ENCODE data around the gene CRHR1.

Gene CRHR1

DNA sequence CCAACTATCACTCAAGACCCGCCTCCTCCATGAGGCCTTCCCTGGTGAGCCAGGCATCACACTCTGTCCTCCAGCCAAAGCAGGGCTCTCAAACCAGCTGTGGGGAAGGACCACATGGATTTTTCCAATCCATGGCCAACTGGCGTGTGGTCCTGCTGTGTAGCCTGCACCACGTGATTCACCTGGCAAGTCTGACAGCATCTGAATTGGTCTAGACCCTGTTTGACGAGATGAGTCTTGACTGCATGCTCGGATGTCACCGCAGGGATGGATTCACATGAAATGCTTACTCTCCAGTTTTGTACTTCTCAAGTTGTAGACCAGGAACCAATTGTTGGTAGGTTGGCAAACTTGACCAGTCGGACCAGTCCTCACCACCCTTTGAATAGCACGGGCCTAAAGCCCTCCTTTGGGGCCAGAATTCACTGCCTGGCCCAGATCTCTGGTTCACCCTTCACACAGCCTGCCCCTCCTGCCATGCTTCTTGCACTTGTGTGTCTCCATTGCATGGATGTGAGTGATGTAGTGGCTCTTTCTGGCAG is 9.9 kb downstream of the CRHR1 start:
- peaks cover 9 to 65% (median 42%) of the 10 kb centered on the region in 5 donors for H3K27me3 ChIP-seq (ENCODE audit: control insufficient read depth in 5 of 5, insufficient read depth in 4 of 5, low read length in 5 of 5)
- no peaks in the 10 kb centered on the region for H3K36me3 ChIP-seq (ENCODE audit: control insufficient read depth in 5 of 5, insufficient read depth in 5 of 5, low read length in 5 of 5)

DNA sequence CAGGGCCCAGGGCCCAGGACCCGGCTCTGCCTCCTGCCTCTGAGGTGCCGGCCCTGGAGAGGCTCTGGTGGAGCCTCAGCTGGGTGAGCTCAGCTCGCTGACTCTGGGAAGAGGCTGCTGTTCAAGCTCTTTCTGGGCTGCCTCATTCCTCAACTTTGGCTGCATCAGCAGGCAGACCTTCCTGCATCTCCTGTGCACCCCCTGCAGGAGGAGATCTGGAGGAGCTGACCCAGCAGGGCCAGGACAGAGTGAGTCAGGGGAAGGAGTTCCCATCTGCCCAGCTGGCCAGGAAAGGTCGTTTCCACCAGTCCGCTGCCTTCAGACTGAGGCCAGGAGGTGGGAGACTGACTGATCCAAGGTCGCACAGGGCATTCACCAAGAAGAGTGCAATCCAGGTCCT is 10.7 kb downstream of the CRHR1 start:
- Histone ChIP-seq H3K36me3 (ENCODE audit: control insufficient read depth in 5 of 5, insufficient read depth in 5 of 5, low read length in 5 of 5) (no peaks in the 10 kb centered on the region), H3K27ac (ENCODE audit: low read depth, low read length) (no peak overlapping the region), H3K4me3 (ENCODE audit: low read depth in 1 of 5, low read length in 5 of 5) (no peak overlapping the region), H3K27me3 (ENCODE audit: control insufficient read depth in 5 of 5, insufficient read depth in 4 of 5, low read length in 5 of 5) (peaks cover 9 to 65% (median 49%) of the 10 kb centered on the region in 5 donors), H3K9me3 (ENCODE audit: control insufficient read depth in 5 of 5, low read length in 5 of 5) (no peaks in the 10 kb centered on the region), H3K9ac (ENCODE audit: low read length in 5 of 5) (no peak overlapping the region), H3K4me1 (ENCODE audit: control insufficient read depth in 5 of 5, insufficient read depth in 5 of 5, low read length in 5 of 5) (no peaks in the 10 kb centered on the region)

More for the DNA sequence above, 9.9 kb downstream of the CRHR1 start:
- H3K4me3 ChIP-seq (ENCODE audit: low read depth in 1 of 5, low read length in 5 of 5) = no peak overlapping the region
- no peak overlapping the region for H3K9ac ChIP-seq (ENCODE audit: low read length in 5 of 5)
- H3K27ac ChIP-seq (ENCODE audit: low read depth, low read length) = no peak overlapping the region
- no peaks in the 10 kb centered on the region for H3K4me1 ChIP-seq (ENCODE audit: control insufficient read depth in 5 of 5, insufficient read depth in 5 of 5, low read length in 5 of 5)
- no peaks in the 10 kb centered on the region for H3K9me3 ChIP-seq (ENCODE audit: control insufficient read depth in 5 of 5, low read length in 5 of 5)

- Histone ChIP-seq H3K27ac (ENCODE audit: low read depth, low read length) (no peak overlapping the region), H3K9me3 (ENCODE audit: control insufficient read depth in 5 of 5, low read length in 5 of 5) (no peaks in the 10 kb centered on the region), H3K27me3 (ENCODE audit: control insufficient read depth in 5 of 5, insufficient read depth in 4 of 5, low read length in 5 of 5) (peaks cover 15 to 41% (median 22%) of the 10 kb centered on the region in 5 donors), H3K4me1 (ENCODE audit: control insufficient read depth in 5 of 5, insufficient read depth in 5 of 5, low read length in 5 of 5) (peaks cover 0 to 3% (median 0%) of the 10 kb centered on the region in 5 donors), H3K36me3 (ENCODE audit: control insufficient read depth in 5 of 5, insufficient read depth in 5 of 5, low read length in 5 of 5) (no peaks in the 10 kb centered on the region), H3K9ac (ENCODE audit: low read length in 5 of 5) (no peak overlapping the region), H3K4me3 (ENCODE audit: low read depth in 1 of 5, low read length in 5 of 5) (no peak overlapping the region)
Observed at GRCh38 chr17:45800816-45801215, 16.7 kb downstream of the CRHR1 start.

DNA sequence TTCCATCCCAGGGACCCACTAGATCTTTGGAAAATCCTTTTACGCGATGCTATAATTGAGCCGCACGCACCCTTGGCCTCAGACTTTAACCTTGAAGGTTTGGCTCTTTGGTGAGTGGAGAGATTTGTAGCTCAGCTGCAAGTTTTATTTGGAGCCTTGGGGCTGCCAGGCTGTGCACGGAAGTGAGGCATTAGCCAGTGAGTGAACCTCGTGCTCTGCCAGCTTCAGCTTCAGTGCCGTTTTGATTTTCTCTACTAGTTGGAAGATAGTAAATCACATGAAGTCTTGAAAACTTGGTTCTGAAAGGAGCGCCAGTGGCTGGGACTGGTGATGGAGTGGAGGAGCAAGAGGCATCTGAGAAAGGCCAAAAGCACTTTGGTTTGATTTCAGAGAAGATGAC is 17.3 kb downstream of the CRHR1 start:
- Histone ChIP-seq H3K4me3 (ENCODE audit: low read depth in 1 of 5, low read length in 5 of 5) (no peak overlapping the region), H3K4me1 (ENCODE audit: control insufficient read depth in 5 of 5, insufficient read depth in 5 of 5, low read length in 5 of 5) (peaks cover 0 to 3% (median 0%) of the 10 kb centered on the region in 5 donors), H3K9me3 (ENCODE audit: control insufficient read depth in 5 of 5, low read length in 5 of 5) (no peaks in the 10 kb centered on the region), H3K9ac (ENCODE audit: low read length in 5 of 5) (no peak overlapping the region), H3K27me3 (ENCODE audit: control insufficient read depth in 5 of 5, insufficient read depth in 4 of 5, low read length in 5 of 5) (peaks cover 15 to 35% (median 18%) of the 10 kb centered on the region in 5 donors), H3K27ac (ENCODE audit: low read depth, low read length) (no peak overlapping the region), H3K36me3 (ENCODE audit: control insufficient read depth in 5 of 5, insufficient read depth in 5 of 5, low read length in 5 of 5) (no peaks in the 10 kb centered on the region)

- H3K27me3 ChIP-seq (ENCODE audit: control insufficient read depth in 5 of 5, insufficient read depth in 4 of 5, low read length in 5 of 5) = peaks cover 3 to 17% (median 10%) of the 10 kb centered on the region in 5 donors
- no peak overlapping the region for H3K27ac ChIP-seq (ENCODE audit: low read depth, low read length)
- no peaks in the 10 kb centered on the region for H3K36me3 ChIP-seq (ENCODE audit: control insufficient read depth in 5 of 5, insufficient read depth in 5 of 5, low read length in 5 of 5)
- H3K4me3 ChIP-seq (ENCODE audit: low read depth in 1 of 5, low read length in 5 of 5) = no peak overlapping the region
- no peak overlapping the region for H3K9ac ChIP-seq (ENCODE audit: low read length in 5 of 5)
- H3K4me1 ChIP-seq (ENCODE audit: control insufficient read depth in 5 of 5, insufficient read depth in 5 of 5, low read length in 5 of 5) = peaks cover 0 to 3% (median 0%) of the 10 kb centered on the region in 5 donors
- no peaks in the 10 kb centered on the region for H3K9me3 ChIP-seq (ENCODE audit: control insufficient read depth in 5 of 5, low read length in 5 of 5)
Observed at GRCh38 chr17:45808845-45809244, 24.7 kb downstream of the CRHR1 start.

GRCh38 chr17:45809499-45809898 is 25.4 kb downstream of the CRHR1 start:
- Histone ChIP-seq H3K4me3 (ENCODE audit: low read depth in 1 of 5, low read length in 5 of 5) (no peak overlapping the region), H3K9ac (ENCODE audit: low read length in 5 of 5) (no peak overlapping the region), H3K4me1 (ENCODE audit: control insufficient read depth in 5 of 5, insufficient read depth in 5 of 5, low read length in 5 of 5) (no peaks in the 10 kb centered on the region), H3K27ac (ENCODE audit: low read depth, low read length) (no peak overlapping the region), H3K27me3 (ENCODE audit: control insufficient read depth in 5 of 5, insufficient read depth in 4 of 5, low read length in 5 of 5) (peaks cover 3 to 21% (median 7%) of the 10 kb centered on the region in 5 donors), H3K9me3 (ENCODE audit: control insufficient read depth in 5 of 5, low read length in 5 of 5) (no peaks in the 10 kb centered on the region), H3K36me3 (ENCODE audit: control insufficient read depth in 5 of 5, insufficient read depth in 5 of 5, low read length in 5 of 5) (no peaks in the 10 kb centered on the region)

DNA sequence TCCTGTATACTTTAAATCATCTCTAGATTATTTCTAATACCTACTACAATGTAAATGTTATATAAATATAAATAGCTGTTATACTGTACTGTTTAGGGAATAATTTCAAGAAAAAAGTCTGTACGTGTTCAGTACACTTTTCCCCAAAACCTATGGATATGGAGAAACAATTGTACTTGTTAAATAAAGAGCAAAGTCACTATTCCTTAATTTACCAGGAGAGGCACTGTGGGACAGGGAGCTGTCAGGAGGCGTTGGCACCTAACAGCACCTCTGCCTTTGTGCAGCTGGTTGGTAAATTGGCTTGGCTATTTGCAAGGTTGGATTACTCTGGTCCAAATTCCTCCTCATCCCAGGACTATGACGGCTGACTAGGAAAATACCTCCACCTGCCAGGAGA is 28.0 kb downstream of the CRHR1 start:
- Histone ChIP-seq H3K27ac (ENCODE audit: low read depth, low read length) (no peak overlapping the region), H3K36me3 (ENCODE audit: control insufficient read depth in 5 of 5, insufficient read depth in 5 of 5, low read length in 5 of 5) (no peaks in the 10 kb centered on the region), H3K27me3 (ENCODE audit: control insufficient read depth in 5 of 5, insufficient read depth in 4 of 5, low read length in 5 of 5) (peaks cover 3 to 14% (median 6%) of the 10 kb centered on the region in 5 donors), H3K9me3 (ENCODE audit: control insufficient read depth in 5 of 5, low read length in 5 of 5) (no peaks in the 10 kb centered on the region), H3K4me3 (ENCODE audit: low read depth in 1 of 5, low read length in 5 of 5) (no peak overlapping the region), H3K9ac (ENCODE audit: low read length in 5 of 5) (no peak overlapping the region), H3K4me1 (ENCODE audit: control insufficient read depth in 5 of 5, insufficient read depth in 5 of 5, low read length in 5 of 5) (no peaks in the 10 kb centered on the region)

DNA sequence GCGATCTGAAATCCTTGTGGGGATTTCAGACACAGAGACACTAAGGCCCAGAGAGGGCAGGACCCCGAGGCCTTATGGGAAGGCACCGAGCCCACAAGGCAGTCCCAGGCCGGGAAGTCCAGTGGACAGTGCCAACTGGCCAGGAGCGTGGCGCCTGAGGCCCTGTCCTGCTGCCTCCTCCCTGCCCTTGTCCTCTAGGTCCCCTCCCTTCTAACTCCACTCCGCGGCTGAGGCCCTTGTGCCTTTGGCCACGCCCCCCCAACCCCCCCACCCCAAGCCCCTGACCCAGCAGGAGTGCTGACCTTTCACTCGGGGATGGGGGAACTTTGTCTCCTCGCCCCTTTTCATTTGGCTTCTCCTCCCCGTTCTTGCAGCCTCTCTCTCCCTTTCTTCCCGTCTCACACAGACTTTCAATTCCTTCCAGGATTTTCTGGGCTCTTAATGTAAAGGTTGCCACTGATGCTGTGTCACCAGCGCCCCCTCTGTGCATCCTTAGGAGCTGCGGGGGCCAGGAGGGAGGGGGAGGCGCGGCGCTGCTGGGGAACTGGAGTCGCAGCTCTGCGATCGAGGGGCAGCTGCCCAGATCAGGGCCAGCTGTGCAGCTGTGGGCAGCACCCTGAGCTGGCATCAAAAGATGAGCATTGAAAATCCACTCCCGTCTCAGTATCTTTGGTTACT is 29.1 kb downstream of the CRHR1 start:
- Histone ChIP-seq H3K9ac (ENCODE audit: low read length in 5 of 5) (no peak overlapping the region), H3K27ac (ENCODE audit: low read depth, low read length) (no peak overlapping the region), H3K9me3 (ENCODE audit: control insufficient read depth in 5 of 5, low read length in 5 of 5) (no peaks in the 10 kb centered on the region), H3K27me3 (ENCODE audit: control insufficient read depth in 5 of 5, insufficient read depth in 4 of 5, low read length in 5 of 5) (peaks cover 3 to 11% (median 6%) of the 10 kb centered on the region in 5 donors), H3K4me3 (ENCODE audit: low read depth in 1 of 5, low read length in 5 of 5) (no peak overlapping the region), H3K36me3 (ENCODE audit: control insufficient read depth in 5 of 5, insufficient read depth in 5 of 5, low read length in 5 of 5) (no peaks in the 10 kb centered on the region), H3K4me1 (ENCODE audit: control insufficient read depth in 5 of 5, insufficient read depth in 5 of 5, low read length in 5 of 5) (no peaks in the 10 kb centered on the region)

- Histone ChIP-seq H3K36me3 (ENCODE audit: control insufficient read depth in 5 of 5, insufficient read depth in 5 of 5, low read length in 5 of 5) (no peaks in the 10 kb centered on the region), H3K4me3 (ENCODE audit: low read depth in 1 of 5, low read length in 5 of 5) (no peak overlapping the region), H3K9ac (ENCODE audit: low read length in 5 of 5) (no peak overlapping the region), H3K27me3 (ENCODE audit: control insufficient read depth in 5 of 5, insufficient read depth in 4 of 5, low read length in 5 of 5) (peaks cover 3 to 14% (median 6%) of the 10 kb centered on the region in 5 donors), H3K4me1 (ENCODE audit: control insufficient read depth in 5 of 5, insufficient read depth in 5 of 5, low read length in 5 of 5) (no peaks in the 10 kb centered on the region), H3K9me3 (ENCODE audit: control insufficient read depth in 5 of 5, low read length in 5 of 5) (no peaks in the 10 kb centered on the region), H3K27ac (ENCODE audit: low read depth, low read length) (no peak overlapping the region)
Observed at GRCh38 chr17:45814622-45815606, 30.8 kb downstream of the CRHR1 start.

DNA sequence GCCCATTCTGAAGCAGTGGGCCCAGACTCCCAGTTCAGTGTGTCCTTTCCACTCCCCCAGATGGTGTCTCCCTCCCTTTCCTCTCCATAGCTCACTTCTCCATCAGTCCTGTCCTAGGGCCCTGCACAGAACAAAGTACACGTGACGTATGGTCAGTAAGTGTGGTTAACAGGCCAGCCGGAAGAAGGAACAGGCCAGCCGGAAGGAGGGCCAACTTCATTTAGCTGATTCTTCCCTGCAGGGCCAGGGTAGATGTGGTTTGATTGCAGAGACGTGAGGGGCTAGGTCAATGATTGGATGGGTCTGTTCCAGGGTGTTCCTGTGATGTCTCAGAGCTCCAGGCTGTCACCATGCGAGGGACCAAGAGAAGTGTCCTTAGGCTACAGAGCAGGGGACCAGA is 31.6 kb downstream of the CRHR1 start:
- Histone ChIP-seq H3K9me3 (ENCODE audit: control insufficient read depth in 5 of 5, low read length in 5 of 5) (no peaks in the 10 kb centered on the region), H3K4me3 (ENCODE audit: low read depth in 1 of 5, low read length in 5 of 5) (no peak overlapping the region), H3K9ac (ENCODE audit: low read length in 5 of 5) (no peak overlapping the region), H3K36me3 (ENCODE audit: control insufficient read depth in 5 of 5, insufficient read depth in 5 of 5, low read length in 5 of 5) (no peaks in the 10 kb centered on the region), H3K27ac (ENCODE audit: low read depth, low read length) (no peak overlapping the region), H3K4me1 (ENCODE audit: control insufficient read depth in 5 of 5, insufficient read depth in 5 of 5, low read length in 5 of 5) (no peaks in the 10 kb centered on the region), H3K27me3 (ENCODE audit: control insufficient read depth in 5 of 5, insufficient read depth in 4 of 5, low read length in 5 of 5) (peaks cover 3 to 18% (median 6%) of the 10 kb centered on the region in 5 donors)
